HepG2 (cell line): ENCODE measurements around the gene NBPF1. TPM values are rescaled to one million over a fixed set of nuclear protein-coding genes. Genes with fewer than 3 reads are reported as not detected.
A peak's percentile ranks its signal among the peaks of the same experiment; 100 is the strongest.

Source experiments
- FOXK1 ChIP-seq: sonication (generic); formaldehyde crosslinking; IDR thresholded peaks from 2 replicates; pipeline ENCODE4 v1.4.0; 2020; ENCODE audit warnings: low read depth, missing genetic modification reagents, borderline replicate concordance
- IRX3 ChIP-seq: sonication (generic); formaldehyde crosslinking; IDR thresholded peaks from 2 replicates; pipeline ENCODE4 v1.8.1; 2023; ENCODE audit warnings: mild to moderate bottlenecking, low read depth, missing genetic modification reagents, borderline replicate concordance
- MATR3 ChIP-seq: sonication (generic); formaldehyde crosslinking; IDR thresholded peaks from 2 replicates; pipeline ENCODE4 v1.4.0; 2020; ENCODE audit warnings: missing genetic modification reagents
- POLR2G ChIP-seq: fragments of 200-400 bp; formaldehyde crosslinking; IDR thresholded peaks from 2 replicates; pipeline ENCODE4 v1.6.1; 2018; ENCODE audit warnings: mild to moderate bottlenecking, low read depth, low read length, moderate library complexity
- SKI ChIP-seq: fragments of 450-650 bp; IDR thresholded peaks from one replicate; pipeline ENCODE4 v1.6.1; 2018; ENCODE audit warnings: mild to moderate bottlenecking; ENCODE audit not compliant: partially characterized antibody
- ZMYM2 ChIP-seq: sonication (generic); formaldehyde crosslinking; IDR thresholded peaks from 2 replicates; pipeline ENCODE4 v1.8.0; 2022; ENCODE audit warnings: mild to moderate bottlenecking, missing genetic modification reagents
- ZMYM3 ChIP-seq: sonication (generic); formaldehyde crosslinking; IDR thresholded peaks from 2 replicates; pipeline ENCODE4 v1.5.1; 2020; ENCODE audit warnings: mild to moderate bottlenecking, missing genetic modification reagents
- ZNF251 ChIP-seq: sonication (generic); formaldehyde crosslinking; IDR thresholded peaks from 2 replicates; pipeline ENCODE4 v1.9.0; 2021; ENCODE audit warnings: mild to moderate bottlenecking, missing genetic modification reagents
- ZNF562 ChIP-seq: sonication (generic); formaldehyde crosslinking; IDR thresholded peaks from 2 replicates; pipeline ENCODE4 v1.8.0; 2022; ENCODE audit warnings: missing genetic modification reagents, borderline replicate concordance
- ZNF749 ChIP-seq: sonication (generic); formaldehyde crosslinking; IDR thresholded peaks from 2 replicates; pipeline ENCODE4 v1.8.0; 2022; ENCODE audit warnings: mild to moderate bottlenecking, missing genetic modification reagents, moderate library complexity, borderline replicate concordance
- ZNF841 ChIP-seq: sonication (generic); formaldehyde crosslinking; IDR thresholded peaks from 2 replicates; pipeline ENCODE4 v1.8.1; 2023; ENCODE audit warnings: missing genetic modification reagents, borderline replicate concordance
- ZSCAN21 ChIP-seq: sonication (generic); formaldehyde crosslinking; IDR thresholded peaks from 2 replicates; pipeline ENCODE4 v1.8.0; 2022; ENCODE audit warnings: mild to moderate bottlenecking, missing genetic modification reagents, moderate library complexity, borderline replicate concordance
- polyA plus RNA-seq, 8 experiments: library from polyadenylated mRNA; depleted of rRNA in 3 of 8; stranded (reverse) in 7 of 8; unstranded in 1 of 8; fragments of >200 nt; fragmentation: Illumina TruSeq in 4 of 8; extraction: Trizol in 4 of 8; gene quantifications; 2 replicates each; pipeline versions ENCODE4 v1.2.1 to v1.2.3, GENCODE V29; 2011 to 2016; ENCODE audit warnings: low read depth in 4 of 8, missing spikeins in 1 of 8, mixed read lengths in 1 of 8; ENCODE audit not compliant: insufficient read depth in 1 of 8
- total RNA-seq, 5 experiments: library from RNA; depleted of rRNA; stranded (reverse); fragments of >200 nt; fragmentation: Illumina TruSeq; extraction: Trizol; gene quantifications; 2 replicates each; pipeline ENCODE4 v1.2.3, GENCODE V29; 2016; ENCODE audit warnings: low read depth in 1 of 5
- TF ChIP-seq, protein P1 (sequence below): sonication (generic); formaldehyde crosslinking; IDR thresholded peaks from 2 replicates; pipeline ENCODE4 v1.4.0; 2020; ENCODE audit warnings: missing genetic modification reagents
- TF ChIP-seq, protein P2 (sequence below): sonication (generic); formaldehyde crosslinking; IDR thresholded peaks from 2 replicates; pipeline ENCODE4 v1.4.0; 2020; ENCODE audit warnings: mild to moderate bottlenecking, low read depth, missing genetic modification reagents
- TF ChIP-seq, protein P3 (sequence below): sonication (generic); formaldehyde crosslinking; IDR thresholded peaks from 2 replicates; pipeline ENCODE4 v1.4.0; 2020; ENCODE audit warnings: missing genetic modification reagents
- TF ChIP-seq, protein P4 (sequence below): sonication (generic); formaldehyde crosslinking; IDR thresholded peaks from 2 replicates; pipeline ENCODE4 v1.4.0; 2020; ENCODE audit warnings: mild to moderate bottlenecking, missing genetic modification reagents
- TF ChIP-seq, protein P5 (sequence below): sonication (generic); formaldehyde crosslinking; IDR thresholded peaks from 2 replicates; pipeline ENCODE4 v1.4.0; 2020; ENCODE audit warnings: missing genetic modification reagents

The NBPF1 gene
- total and polyA plus RNA-seq, 2 of the 13 experiments (the other 11 are each of a cell fraction or from before 2014, with no cell fraction given) = 30.3 to 35.6 TPM

DNA sequence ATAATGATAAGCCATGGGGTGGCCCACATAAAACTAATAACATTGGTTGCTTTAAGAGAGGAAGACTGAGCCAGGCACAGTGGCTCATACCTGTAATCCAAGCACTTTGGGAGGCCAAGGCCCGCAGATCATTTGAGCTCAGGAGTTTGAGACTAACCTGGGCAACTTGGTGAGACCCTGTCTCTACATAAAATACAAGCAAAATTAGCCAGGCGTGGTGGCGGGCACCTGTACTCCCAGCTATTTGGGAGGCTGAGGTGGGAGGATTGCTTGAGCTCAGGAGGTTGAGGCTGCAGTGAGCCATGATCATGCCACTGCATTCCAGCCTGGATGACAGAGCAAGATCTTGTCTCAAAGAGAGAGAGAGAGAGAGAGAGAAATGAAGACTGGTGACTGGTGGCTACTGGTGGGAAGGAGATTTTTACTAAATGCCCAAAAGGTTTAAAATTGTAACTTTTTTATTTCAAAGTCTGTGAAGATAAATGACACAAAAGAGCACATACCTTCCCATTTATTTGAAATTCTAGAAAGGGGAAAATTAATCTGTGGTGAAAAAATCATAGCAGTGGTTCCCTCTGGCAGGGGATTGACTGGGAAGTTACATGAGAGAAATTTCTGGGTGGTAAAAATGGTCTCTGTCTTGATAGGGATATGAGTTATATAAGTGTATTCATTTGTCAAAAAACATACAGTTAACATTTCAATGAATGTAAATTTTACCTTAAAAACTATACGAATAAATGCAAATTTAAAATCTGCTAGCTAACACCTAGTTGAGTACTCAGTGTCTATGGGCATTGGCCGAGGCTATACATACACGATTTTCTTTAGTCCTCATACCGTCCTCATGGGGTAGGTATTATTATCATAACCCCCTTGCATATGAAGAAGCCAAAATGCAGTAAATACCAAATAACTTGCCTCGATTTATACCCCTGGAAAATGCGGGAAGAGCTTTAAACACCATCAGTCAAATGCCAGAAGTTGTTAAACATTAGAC is 2.2 kb upstream of the NBPF1 start (continued):
- TF ChIP-seq ZMYM2 (CRISPR knock-in tag) (no peak), IRX3 (CRISPR knock-in tag) (no peak), ZSCAN21 (CRISPR knock-in tag) (no peak), ZNF841 (CRISPR knock-in tag) (no peak), SKI (no peak), MATR3 (no peak), ZNF251 (CRISPR knock-in tag) (no peak), ZMYM3 (CRISPR knock-in tag) (0 out of 2 replicates have a peak, but pooled peaks have one; percentile 34), FOXK1 (CRISPR knock-in tag) (no peak), ZNF749 (CRISPR knock-in tag) (no peak), POLR2G (peak; percentile 24), ZNF562 (CRISPR knock-in tag) (no peak)
- TF ChIP-seq, protein P1, sequence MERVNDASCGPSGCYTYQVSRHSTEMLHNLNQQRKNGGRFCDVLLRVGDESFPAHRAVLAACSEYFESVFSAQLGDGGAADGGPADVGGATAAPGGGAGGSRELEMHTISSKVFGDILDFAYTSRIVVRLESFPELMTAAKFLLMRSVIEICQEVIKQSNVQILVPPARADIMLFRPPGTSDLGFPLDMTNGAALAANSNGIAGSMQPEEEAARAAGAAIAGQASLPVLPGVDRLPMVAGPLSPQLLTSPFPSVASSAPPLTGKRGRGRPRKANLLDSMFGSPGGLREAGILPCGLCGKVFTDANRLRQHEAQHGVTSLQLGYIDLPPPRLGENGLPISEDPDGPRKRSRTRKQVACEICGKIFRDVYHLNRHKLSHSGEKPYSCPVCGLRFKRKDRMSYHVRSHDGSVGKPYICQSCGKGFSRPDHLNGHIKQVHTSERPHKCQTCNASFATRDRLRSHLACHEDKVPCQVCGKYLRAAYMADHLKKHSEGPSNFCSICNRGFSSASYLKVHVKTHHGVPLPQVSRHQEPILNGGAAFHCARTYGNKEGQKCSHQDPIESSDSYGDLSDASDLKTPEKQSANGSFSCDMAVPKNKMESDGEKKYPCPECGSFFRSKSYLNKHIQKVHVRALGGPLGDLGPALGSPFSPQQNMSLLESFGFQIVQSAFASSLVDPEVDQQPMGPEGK = no peak
- TF ChIP-seq, protein P2, sequence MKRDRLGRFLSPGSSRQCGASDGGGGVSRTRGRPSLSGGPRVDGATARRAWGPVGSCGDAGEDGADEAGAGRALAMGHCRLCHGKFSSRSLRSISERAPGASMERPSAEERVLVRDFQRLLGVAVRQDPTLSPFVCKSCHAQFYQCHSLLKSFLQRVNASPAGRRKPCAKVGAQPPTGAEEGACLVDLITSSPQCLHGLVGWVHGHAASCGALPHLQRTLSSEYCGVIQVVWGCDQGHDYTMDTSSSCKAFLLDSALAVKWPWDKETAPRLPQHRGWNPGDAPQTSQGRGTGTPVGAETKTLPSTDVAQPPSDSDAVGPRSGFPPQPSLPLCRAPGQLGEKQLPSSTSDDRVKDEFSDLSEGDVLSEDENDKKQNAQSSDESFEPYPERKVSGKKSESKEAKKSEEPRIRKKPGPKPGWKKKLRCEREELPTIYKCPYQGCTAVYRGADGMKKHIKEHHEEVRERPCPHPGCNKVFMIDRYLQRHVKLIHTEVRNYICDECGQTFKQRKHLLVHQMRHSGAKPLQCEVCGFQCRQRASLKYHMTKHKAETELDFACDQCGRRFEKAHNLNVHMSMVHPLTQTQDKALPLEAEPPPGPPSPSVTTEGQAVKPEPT (CRISPR knock-in tag) = no peak
- TF ChIP-seq, protein P3, sequence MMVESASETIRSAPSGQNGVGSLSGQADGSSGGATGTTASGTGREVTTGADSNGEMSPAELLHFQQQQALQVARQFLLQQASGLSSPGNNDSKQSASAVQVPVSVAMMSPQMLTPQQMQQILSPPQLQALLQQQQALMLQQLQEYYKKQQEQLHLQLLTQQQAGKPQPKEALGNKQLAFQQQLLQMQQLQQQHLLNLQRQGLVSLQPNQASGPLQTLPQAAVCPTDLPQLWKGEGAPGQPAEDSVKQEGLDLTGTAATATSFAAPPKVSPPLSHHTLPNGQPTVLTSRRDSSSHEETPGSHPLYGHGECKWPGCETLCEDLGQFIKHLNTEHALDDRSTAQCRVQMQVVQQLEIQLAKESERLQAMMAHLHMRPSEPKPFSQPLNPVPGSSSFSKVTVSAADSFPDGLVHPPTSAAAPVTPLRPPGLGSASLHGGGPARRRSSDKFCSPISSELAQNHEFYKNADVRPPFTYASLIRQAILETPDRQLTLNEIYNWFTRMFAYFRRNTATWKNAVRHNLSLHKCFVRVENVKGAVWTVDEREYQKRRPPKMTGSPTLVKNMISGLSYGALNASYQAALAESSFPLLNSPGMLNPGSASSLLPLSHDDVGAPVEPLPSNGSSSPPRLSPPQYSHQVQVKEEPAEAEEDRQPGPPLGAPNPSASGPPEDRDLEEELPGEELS = no peak
- TF ChIP-seq, protein P4, sequence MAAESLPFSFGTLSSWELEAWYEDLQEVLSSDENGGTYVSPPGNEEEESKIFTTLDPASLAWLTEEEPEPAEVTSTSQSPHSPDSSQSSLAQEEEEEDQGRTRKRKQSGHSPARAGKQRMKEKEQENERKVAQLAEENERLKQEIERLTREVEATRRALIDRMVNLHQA (CRISPR knock-in tag) = no peak
- TF ChIP-seq, protein P5, sequence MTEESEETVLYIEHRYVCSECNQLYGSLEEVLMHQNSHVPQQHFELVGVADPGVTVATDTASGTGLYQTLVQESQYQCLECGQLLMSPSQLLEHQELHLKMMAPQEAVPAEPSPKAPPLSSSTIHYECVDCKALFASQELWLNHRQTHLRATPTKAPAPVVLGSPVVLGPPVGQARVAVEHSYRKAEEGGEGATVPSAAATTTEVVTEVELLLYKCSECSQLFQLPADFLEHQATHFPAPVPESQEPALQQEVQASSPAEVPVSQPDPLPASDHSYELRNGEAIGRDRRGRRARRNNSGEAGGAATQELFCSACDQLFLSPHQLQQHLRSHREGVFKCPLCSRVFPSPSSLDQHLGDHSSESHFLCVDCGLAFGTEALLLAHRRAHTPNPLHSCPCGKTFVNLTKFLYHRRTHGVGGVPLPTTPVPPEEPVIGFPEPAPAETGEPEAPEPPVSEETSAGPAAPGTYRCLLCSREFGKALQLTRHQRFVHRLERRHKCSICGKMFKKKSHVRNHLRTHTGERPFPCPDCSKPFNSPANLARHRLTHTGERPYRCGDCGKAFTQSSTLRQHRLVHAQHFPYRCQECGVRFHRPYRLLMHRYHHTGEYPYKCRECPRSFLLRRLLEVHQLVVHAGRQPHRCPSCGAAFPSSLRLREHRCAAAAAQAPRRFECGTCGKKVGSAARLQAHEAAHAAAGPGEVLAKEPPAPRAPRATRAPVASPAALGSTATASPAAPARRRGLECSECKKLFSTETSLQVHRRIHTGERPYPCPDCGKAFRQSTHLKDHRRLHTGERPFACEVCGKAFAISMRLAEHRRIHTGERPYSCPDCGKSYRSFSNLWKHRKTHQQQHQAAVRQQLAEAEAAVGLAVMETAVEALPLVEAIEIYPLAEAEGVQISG = no peak
